ENCODE data around the gene OCSTAMP.

The OCSTAMP gene

GRCh38 chr20:46550461-46550860 is at the start of gene OCSTAMP:
TSS of gene OCSTAMP (minus strand) at chr20:46550654. CDS start at chr20:46550560, 94 bp downstream.
- in situ Hi-C loops (cut with MboI; ENCODE audit: low sequenced_read_pairs) = no loop called here

GRCh38 chr20:46599227-46599987 is 49.0 kb upstream of the OCSTAMP start:
- in situ Hi-C loops (cut with MboI; ENCODE audit: low sequenced_read_pairs) = no loop called here

GRCh38 chr20:46595933-46596332 is 45.5 kb upstream of the OCSTAMP start:
- in situ Hi-C loops (cut with MboI; ENCODE audit: low sequenced_read_pairs) = no loop called here

- in situ Hi-C loops (cut with MboI; ENCODE audit: low sequenced_read_pairs) = no loop called here
These were observed 44.3 kb upstream of the OCSTAMP start for GRCh38 chr20:46594725-46595124.

GRCh38 chr20:46592580-46593362 is 42.3 kb upstream of the OCSTAMP start:
- in situ Hi-C loops (cut with MboI; ENCODE audit: low sequenced_read_pairs) = no loop called here

GRCh38 chr20:46590443-46590842 is 40.0 kb upstream of the OCSTAMP start:
- in situ Hi-C loops (cut with MboI; ENCODE audit: low sequenced_read_pairs) = no loop called here

GRCh38 chr20:46588532-46589511 is 38.4 kb upstream of the OCSTAMP start:
- in situ Hi-C loops (cut with MboI; ENCODE audit: low sequenced_read_pairs) = no loop called here

- in situ Hi-C loops (cut with MboI; ENCODE audit: low sequenced_read_pairs) = no loop called here
These were observed 37.5 kb upstream of the OCSTAMP start for GRCh38 chr20:46587986-46588385.

GRCh38 chr20:46586724-46587123 is 36.3 kb upstream of the OCSTAMP start:
- in situ Hi-C loops (cut with MboI; ENCODE audit: low sequenced_read_pairs) = no loop called here

GRCh38 chr20:46584508-46584907 is 34.1 kb upstream of the OCSTAMP start:
- in situ Hi-C loops (cut with MboI; ENCODE audit: low sequenced_read_pairs) = no loop called here

GRCh38 chr20:46583411-46584214 is 33.2 kb upstream of the OCSTAMP start:
- in situ Hi-C loops (cut with MboI; ENCODE audit: low sequenced_read_pairs) = no loop called here

GRCh38 chr20:46582648-46583047 is 32.2 kb upstream of the OCSTAMP start:
- in situ Hi-C loops (cut with MboI; ENCODE audit: low sequenced_read_pairs) = no loop called here

GRCh38 chr20:46581391-46581790 is 30.9 kb upstream of the OCSTAMP start:
- in situ Hi-C loops (cut with MboI; ENCODE audit: low sequenced_read_pairs) = no loop called here

GRCh38 chr20:46580613-46581205 is 30.3 kb upstream of the OCSTAMP start:
- in situ Hi-C loops (cut with MboI; ENCODE audit: low sequenced_read_pairs) = no loop called here

- in situ Hi-C loops (cut with MboI; ENCODE audit: low sequenced_read_pairs) = no loop called here
These were observed 28.3 kb upstream of the OCSTAMP start for GRCh38 chr20:46578745-46579144.

- in situ Hi-C loops (cut with MboI; ENCODE audit: low sequenced_read_pairs) = no loop called here
These were observed 26.4 kb upstream of the OCSTAMP start for GRCh38 chr20:46576774-46577395.

GRCh38 chr20:46575937-46576461 is 25.5 kb upstream of the OCSTAMP start:
- in situ Hi-C loops (cut with MboI; ENCODE audit: low sequenced_read_pairs) = no loop called here

- in situ Hi-C loops (cut with MboI; ENCODE audit: low sequenced_read_pairs) = no loop called here
These were observed 24.9 kb upstream of the OCSTAMP start for GRCh38 chr20:46575394-46575793.

All from HL-60/S4 treated with retinoic acid at 250 ng/mL for 4 days and 3 days (cell line).